Gastrocnemius medialis (tissue), 4 donors: Measurements from ENCODE around the gene ACSL1.

Experiments
- POLR2A ChIP-seq, 2 donors: fragments of 450-650 bp; IDR thresholded peaks; one replicate each; pipeline ENCODE4 v1.6.1; 2017; ENCODE audit warnings: antibody characterized with exemption in 2 of 2, mild to moderate bottlenecking in 2 of 2, moderate library complexity in 2 of 2
- TF ChIP-seq, protein P1 (sequence below), 5 experiments: fragments of 450-650 bp in 3 of 5; fragments of 200-600 bp in 2 of 5; sonication (generic) in 2 of 5; IDR thresholded peaks in 4 of 5; conservative IDR thresholded peaks in 1 of 5; 1 replicate in 4 of 5; 2 replicates in 1 of 5; pipeline ENCODE4 v1.5.1; 2016 to 2019; ENCODE audit warnings: antibody characterized with exemption in 5 of 5, mild to moderate bottlenecking in 3 of 5, moderate library complexity in 3 of 5

DNA sequence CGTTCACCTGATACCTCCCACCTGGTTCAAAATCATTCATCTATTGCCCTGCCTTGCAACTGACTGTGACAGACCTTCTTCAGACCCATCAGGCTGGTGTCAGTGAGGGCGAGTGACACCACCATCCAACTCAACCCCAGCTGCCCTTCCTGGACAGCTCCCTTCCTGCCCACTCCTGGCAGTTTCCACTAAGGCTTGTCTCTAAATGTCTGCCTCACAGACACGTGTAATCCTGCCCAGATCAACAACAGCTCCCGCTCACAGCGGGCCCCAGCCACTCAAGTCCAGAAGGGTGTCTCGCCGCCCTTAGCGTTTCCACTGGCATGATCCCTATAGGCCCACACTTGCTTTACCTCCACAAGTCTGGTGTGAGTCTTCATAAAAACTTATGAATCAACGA, 28.9 kb downstream of the ACSL1 start:
- TF ChIP-seq POLR2A (IDR thresholded peaks at IDR 0.05) = peak; percentile 16 to 59
- TF ChIP-seq, protein P1, sequence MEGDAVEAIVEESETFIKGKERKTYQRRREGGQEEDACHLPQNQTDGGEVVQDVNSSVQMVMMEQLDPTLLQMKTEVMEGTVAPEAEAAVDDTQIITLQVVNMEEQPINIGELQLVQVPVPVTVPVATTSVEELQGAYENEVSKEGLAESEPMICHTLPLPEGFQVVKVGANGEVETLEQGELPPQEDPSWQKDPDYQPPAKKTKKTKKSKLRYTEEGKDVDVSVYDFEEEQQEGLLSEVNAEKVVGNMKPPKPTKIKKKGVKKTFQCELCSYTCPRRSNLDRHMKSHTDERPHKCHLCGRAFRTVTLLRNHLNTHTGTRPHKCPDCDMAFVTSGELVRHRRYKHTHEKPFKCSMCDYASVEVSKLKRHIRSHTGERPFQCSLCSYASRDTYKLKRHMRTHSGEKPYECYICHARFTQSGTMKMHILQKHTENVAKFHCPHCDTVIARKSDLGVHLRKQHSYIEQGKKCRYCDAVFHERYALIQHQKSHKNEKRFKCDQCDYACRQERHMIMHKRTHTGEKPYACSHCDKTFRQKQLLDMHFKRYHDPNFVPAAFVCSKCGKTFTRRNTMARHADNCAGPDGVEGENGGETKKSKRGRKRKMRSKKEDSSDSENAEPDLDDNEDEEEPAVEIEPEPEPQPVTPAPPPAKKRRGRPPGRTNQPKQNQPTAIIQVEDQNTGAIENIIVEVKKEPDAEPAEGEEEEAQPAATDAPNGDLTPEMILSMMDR (IDR thresholded peaks at IDR 0.05 in 4 of 5, conservative IDR thresholded peaks at IDR 0.05 in 1 of 5) = no peak
